Gastrocnemius medialis (tissue), 4 donors: ENCODE measurements around the gene TOP3A. TPM values are rescaled to one million over a fixed set of nuclear protein-coding genes. Genes with fewer than 3 reads are reported as not detected.

ENCODE experiments used
- ATAC-seq, 2 donors: fragments of 150-250 bp; one replicate each; pipeline ENCODE4 v1.9.1; 2016
- DNase-seq, 2 donors: peaks; one replicate each; pipeline ENCODE4 v3.0.0-alpha.2; 2019
- H3K27ac ChIP-seq, 4 donors: fragments of 200-600 bp; sonication (generic); 1 replicate in 1 of 4; 2 replicates in 3 of 4; pipeline ENCODE4 v1.5.1; 2016 to 2018; ENCODE audit warnings: mild to moderate bottlenecking in 2 of 4, moderate library complexity in 1 of 4
- H3K27me3 ChIP-seq, 3 donors: fragments of 200-600 bp; sonication (generic) in 2 of 3; 1 replicate in 1 of 3; 2 replicates in 2 of 3; pipeline versions ENCODE4 v1.5.1 to v1.6.0; 2016 to 2019; ENCODE audit warnings: mild to moderate bottlenecking in 1 of 3, moderate library complexity in 1 of 3
- H3K36me3 ChIP-seq, 2 donors: fragments of 200-600 bp; sonication (generic) in 1 of 2; one replicate each; pipeline ENCODE4 v1.5.1; 2017 to 2018
- H3K4me1 ChIP-seq, 2 donors: fragments of 200-600 bp; sonication (generic) in 1 of 2; one replicate each; pipeline ENCODE4 v1.5.1; 2016 to 2017; ENCODE audit warnings: mild to moderate bottlenecking in 2 of 2
- H3K4me3 ChIP-seq, 4 donors: fragments of 200-600 bp; sonication (generic) in 3 of 4; 1 replicate in 1 of 4; 2 replicates in 3 of 4; pipeline ENCODE4 v1.5.1; 2016 to 2019; ENCODE audit warnings: mild to moderate bottlenecking in 2 of 4
- H3K9me3 ChIP-seq, 3 donors: fragments of 200-600 bp; sonication (generic) in 2 of 3; 1 replicate in 1 of 3; 2 replicates in 2 of 3; pipeline ENCODE4 v1.5.1; 2016 to 2019
- CTCF ChIP-seq, 5 experiments: fragments of 450-650 bp in 3 of 5; fragments of 200-600 bp in 2 of 5; sonication (generic) in 2 of 5; IDR thresholded peaks in 4 of 5; conservative IDR thresholded peaks in 1 of 5; 1 replicate in 4 of 5; 2 replicates in 1 of 5; pipeline ENCODE4 v1.5.1; 2016 to 2019; ENCODE audit warnings: antibody characterized with exemption in 5 of 5, mild to moderate bottlenecking in 3 of 5, moderate library complexity in 3 of 5
- POLR2A ChIP-seq, 2 donors: fragments of 450-650 bp; IDR thresholded peaks; one replicate each; pipeline ENCODE4 v1.6.1; 2017; ENCODE audit warnings: antibody characterized with exemption in 2 of 2, mild to moderate bottlenecking in 2 of 2, moderate library complexity in 2 of 2
- in situ Hi-C, 4 donors: fragments of 200-750 bp; cut with MboI; loops; one replicate each; pipeline versions ENCODE4 v1.15.0 to v1.8.0; 2017; ENCODE audit warnings: low sequenced_read_pairs in 4 of 4
- intact Hi-C: fragments of 100-400 bp; cut with DNase I; formaldehyde crosslinking; loops from one replicate; pipeline ENCODE4 v1.15.1; 2023; ENCODE audit warnings: low total_unique reads
- total RNA-seq, 4 donors: library from RNA; depleted of rRNA; stranded (reverse); fragments of >200 nt; gene quantifications; one replicate each; pipeline versions ENCODE4 v1.1.0 to v1.2.3, GENCODE V29; 2016

TOP3A gene
- total RNA-seq, 4 donors from 2014 or later, result 17.7 to 62.4 (median 22.1) TPM

- Histone ChIP-seq H3K27me3 (no peaks in the 10 kb centered on the region), H3K9me3 (no peaks in the 10 kb centered on the region), H3K4me3 (no peak overlapping the region), H3K27ac (no peak overlapping the region), H3K4me1 (no peaks in the 10 kb centered on the region), H3K36me3 (peaks cover 0 to 89% of the 10 kb centered on the region in 2 donors)
- intact Hi-C loops (no loop called here), in situ Hi-C loops (no loop called here)
- TF ChIP-seq POLR2A (IDR thresholded peaks at IDR 0.05), result no peak
- TF ChIP-seq CTCF (IDR thresholded peaks at IDR 0.05 in 4 of 5, conservative IDR thresholded peaks at IDR 0.05 in 1 of 5), result no peak
- DNase-seq (no peak), ATAC-seq (no peak)
These were observed 33.9 kb downstream of the TOP3A start for GRCh38 chr17:18280766-18281371.

GRCh38 chr17:18280249-18280648 lies 34.5 kb downstream of the TOP3A start:
- no peaks in the 10 kb centered on the region for H3K4me1 ChIP-seq
- no peak overlapping the region for H3K4me3 ChIP-seq
- peaks cover 0 to 83% of the 10 kb centered on the region in 2 donors for H3K36me3 ChIP-seq
- no peak for DNase-seq
- no peaks in the 10 kb centered on the region for H3K27me3 ChIP-seq
- no peak for ATAC-seq
- intact Hi-C loops, result no loop called here
- in situ Hi-C loops, result no loop called here
- no peaks in the 10 kb centered on the region for H3K9me3 ChIP-seq
- TF ChIP-seq POLR2A (IDR thresholded peaks at IDR 0.05), result no peak
- no peak for TF ChIP-seq CTCF (IDR thresholded peaks at IDR 0.05 in 4 of 5, conservative IDR thresholded peaks at IDR 0.05 in 1 of 5)
- H3K27ac ChIP-seq, result no peak overlapping the region

DNA sequence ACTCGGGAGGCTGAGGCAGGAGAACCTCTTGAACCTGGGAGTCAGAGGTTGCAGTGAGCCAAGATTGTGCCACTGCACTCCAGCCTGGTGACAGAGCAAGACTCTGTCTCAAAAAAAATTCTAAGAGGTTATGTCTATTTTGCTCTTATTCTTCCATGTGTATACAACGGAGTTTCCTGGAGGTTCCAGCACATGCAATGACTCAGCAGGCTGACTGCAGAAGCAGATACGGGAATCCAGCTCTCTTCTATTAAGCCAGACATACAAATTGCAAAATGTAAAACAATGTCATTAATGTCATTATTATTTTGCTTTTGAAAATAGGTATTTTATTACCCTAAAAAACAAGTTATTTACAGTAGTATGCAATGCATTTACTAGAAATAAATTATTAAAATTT lies 35.9 kb downstream of the TOP3A start:
- intact Hi-C loops, result no loop called here
- Histone ChIP-seq H3K4me1 (no peaks in the 10 kb centered on the region), H3K27ac (no peak overlapping the region), H3K27me3 (no peaks in the 10 kb centered on the region), H3K9me3 (no peaks in the 10 kb centered on the region), H3K36me3 (peaks cover 0 to 77% of the 10 kb centered on the region in 2 donors), H3K4me3 (no peak overlapping the region)
- in situ Hi-C loops, result no loop called here
- TF ChIP-seq CTCF (IDR thresholded peaks at IDR 0.05 in 4 of 5, conservative IDR thresholded peaks at IDR 0.05 in 1 of 5) (no peak), POLR2A (IDR thresholded peaks at IDR 0.05) (no peak)
- DNase-seq, result no peak
- ATAC-seq, result no peak

DNA sequence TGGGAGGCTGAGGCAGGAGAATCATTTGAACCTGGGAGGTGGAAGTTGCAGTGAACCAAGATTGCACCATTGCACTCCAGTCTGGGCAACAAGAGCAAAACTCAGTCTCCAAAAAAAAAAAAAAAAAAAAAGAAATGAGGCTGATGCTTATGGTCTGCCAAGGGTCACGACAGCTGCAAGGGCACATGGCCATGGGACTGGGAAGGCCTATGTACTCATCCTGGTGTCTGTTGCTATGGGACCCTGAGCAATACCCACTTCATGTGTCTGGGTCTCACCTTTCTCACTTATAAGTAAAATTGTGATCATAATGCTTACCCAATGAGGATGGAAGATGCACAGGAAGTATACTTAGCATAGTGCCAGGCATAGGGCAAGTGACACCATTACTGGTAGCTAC lies 37.7 kb downstream of the TOP3A start:
- DNase-seq, result no peak
- peaks cover 0 to 59% of the 10 kb centered on the region in 2 donors for H3K36me3 ChIP-seq
- no peaks in the 10 kb centered on the region for H3K9me3 ChIP-seq
- H3K27ac ChIP-seq, result no peak overlapping the region
- no peak overlapping the region for H3K4me3 ChIP-seq
- intact Hi-C loops, result no loop called here
- no peaks in the 10 kb centered on the region for H3K27me3 ChIP-seq
- peak in 1 of 2 donors; percentile 40 for ATAC-seq
- in situ Hi-C loops, result no loop called here
- no peaks in the 10 kb centered on the region for H3K4me1 ChIP-seq
- TF ChIP-seq CTCF (IDR thresholded peaks at IDR 0.05 in 4 of 5, conservative IDR thresholded peaks at IDR 0.05 in 1 of 5) (no peak), POLR2A (IDR thresholded peaks at IDR 0.05) (no peak)
